WI38 (cell line): ENCODE results near the gene FST.

Source experiments
- H3K4me3 ChIP-seq: 2 replicates; pipeline ENCODE4 v1.5.1; 2011; ENCODE audit warnings: low read depth, mild to moderate bottlenecking, control low read depth, low read length
- TF ChIP-seq, protein P1 (sequence below): IDR thresholded peaks from 2 replicates; pipeline ENCODE4 v1.5.1; 2012; ENCODE audit warnings: low read depth, mild to moderate bottlenecking, control low read depth, low read length

The FST gene

DNA sequence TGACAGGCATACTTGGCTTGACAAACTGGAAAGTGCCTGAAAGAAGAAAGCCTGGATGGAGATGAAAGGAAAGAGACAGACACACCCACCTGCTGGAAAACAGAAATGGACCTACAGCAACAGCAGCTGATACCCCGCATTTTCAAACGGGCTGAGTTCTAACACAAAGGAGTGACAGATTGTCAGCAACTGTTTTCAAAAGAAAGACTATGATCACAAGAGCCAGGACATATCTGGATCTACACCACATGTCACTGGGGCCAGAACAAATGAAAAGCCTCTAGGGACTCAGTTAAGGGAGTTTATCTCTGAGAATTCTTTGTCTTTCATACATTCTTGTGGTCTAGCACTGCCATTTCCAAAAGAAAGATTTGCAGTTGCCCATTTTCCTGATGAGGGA, 24.1 kb upstream of the FST start:
- TF ChIP-seq, protein P1, sequence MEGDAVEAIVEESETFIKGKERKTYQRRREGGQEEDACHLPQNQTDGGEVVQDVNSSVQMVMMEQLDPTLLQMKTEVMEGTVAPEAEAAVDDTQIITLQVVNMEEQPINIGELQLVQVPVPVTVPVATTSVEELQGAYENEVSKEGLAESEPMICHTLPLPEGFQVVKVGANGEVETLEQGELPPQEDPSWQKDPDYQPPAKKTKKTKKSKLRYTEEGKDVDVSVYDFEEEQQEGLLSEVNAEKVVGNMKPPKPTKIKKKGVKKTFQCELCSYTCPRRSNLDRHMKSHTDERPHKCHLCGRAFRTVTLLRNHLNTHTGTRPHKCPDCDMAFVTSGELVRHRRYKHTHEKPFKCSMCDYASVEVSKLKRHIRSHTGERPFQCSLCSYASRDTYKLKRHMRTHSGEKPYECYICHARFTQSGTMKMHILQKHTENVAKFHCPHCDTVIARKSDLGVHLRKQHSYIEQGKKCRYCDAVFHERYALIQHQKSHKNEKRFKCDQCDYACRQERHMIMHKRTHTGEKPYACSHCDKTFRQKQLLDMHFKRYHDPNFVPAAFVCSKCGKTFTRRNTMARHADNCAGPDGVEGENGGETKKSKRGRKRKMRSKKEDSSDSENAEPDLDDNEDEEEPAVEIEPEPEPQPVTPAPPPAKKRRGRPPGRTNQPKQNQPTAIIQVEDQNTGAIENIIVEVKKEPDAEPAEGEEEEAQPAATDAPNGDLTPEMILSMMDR: no peak
- H3K4me3 ChIP-seq: no peak overlapping the region

DNA sequence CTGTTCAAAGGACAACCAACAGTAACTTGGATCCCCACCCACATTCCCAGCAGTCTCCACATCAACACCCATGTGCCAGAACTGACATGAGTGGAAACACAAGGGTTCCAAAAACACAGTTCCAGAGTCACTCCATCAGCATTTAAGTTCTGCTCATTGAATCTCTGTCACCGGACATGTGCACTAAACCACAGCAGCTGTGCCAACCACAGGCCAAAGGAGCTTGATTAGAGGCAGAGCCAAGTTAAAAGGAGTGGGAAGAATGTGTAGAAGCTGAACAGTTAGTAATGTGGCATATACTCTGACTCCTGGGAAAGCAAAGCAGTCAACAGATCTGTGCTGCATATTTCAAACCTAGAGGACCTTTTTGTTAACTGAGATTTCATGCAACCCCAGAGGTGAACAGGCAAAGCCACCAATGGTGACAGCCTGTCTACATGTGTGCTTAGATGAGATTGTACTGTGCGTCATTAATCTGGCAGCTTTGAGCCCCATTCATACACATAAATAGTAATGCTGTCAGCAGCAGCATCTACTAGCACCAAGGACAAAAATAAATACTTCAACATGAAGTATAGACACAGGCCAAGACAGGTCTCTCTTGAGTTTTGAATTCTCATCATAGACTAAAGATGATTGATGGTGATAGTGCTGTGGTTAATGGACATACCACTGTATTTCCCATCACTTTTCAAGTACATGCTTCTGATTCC, 16.4 kb upstream of the FST start:
- no peak overlapping the region for H3K4me3 ChIP-seq
- TF ChIP-seq, protein P1: no peak

DNA sequence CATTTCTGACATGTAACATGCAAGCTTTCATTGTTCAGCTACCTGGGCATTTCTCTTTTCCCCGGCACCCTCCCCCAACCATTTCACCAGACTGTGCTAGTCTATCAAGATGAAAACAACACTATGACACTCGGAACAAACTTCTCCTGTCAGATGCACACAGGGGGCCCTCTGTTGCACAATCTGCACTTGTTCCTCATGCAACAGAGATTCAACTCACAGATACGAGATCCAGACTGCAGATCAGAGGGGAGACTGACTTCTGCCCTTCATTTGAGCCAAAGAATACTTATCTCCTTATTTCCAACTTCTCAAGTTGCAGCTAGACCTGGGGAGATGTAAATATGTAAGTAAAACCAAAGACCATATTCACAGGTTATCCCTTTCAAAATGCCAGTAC, 15.7 kb upstream of the FST start:
- TF ChIP-seq, protein P1: no peak
- no peak overlapping the region for H3K4me3 ChIP-seq

DNA sequence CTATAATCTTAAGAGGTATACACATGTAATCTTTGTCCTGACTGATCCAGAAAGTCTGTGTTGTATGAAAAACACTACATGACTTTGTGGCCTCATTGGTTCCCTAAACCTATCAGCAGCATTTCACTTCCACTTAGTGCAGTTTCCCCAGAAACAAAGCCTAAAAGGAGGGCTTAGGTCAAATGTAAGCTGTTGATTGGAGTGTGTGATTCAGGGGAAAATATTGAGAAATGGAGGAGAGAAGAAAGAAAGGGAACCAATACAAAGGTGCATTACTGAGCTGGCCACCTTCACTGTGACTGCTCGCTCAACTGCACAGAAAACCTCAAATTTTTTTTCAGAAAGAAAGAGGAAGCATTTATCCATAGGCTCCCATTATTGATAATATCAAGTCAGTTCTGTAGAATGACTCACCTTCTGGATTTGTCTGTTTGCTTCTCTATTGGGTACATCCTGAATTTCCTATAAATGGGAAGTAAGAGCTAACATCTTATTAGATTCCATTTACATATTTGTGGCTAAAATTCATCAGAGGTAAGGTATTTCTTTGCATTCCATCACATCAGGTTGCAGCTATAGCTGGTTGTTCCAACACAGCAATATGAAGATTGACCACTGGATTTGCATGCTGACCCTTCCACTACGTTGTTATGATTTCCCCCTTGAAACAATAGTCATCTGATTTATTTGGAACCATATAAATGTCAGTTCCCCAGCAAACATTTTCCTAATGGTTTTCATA, 10.3 kb upstream of the FST start:
- TF ChIP-seq, protein P1: no peak
- H3K4me3 ChIP-seq: no peak overlapping the region

DNA sequence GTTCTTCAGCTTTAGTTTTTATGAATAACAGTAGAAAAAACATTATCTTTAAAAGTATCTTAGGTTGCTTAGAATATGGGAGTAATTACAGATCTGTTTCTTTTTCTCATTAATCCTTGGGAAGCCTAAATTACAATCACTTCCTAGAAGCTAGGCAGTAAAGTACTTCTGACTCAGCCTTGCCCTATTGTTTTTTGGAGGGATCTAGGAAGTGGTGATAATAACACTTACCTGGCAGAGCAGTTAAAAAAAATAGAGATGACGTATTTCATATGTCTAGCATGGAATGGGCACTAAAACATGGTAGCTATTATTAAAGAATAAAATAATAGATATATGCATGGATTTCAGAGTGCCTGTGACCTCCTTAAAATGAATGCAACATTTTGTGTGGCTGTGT, 8.2 kb upstream of the FST start:
- no peak overlapping the region for H3K4me3 ChIP-seq
- TF ChIP-seq, protein P1: no peak

DNA sequence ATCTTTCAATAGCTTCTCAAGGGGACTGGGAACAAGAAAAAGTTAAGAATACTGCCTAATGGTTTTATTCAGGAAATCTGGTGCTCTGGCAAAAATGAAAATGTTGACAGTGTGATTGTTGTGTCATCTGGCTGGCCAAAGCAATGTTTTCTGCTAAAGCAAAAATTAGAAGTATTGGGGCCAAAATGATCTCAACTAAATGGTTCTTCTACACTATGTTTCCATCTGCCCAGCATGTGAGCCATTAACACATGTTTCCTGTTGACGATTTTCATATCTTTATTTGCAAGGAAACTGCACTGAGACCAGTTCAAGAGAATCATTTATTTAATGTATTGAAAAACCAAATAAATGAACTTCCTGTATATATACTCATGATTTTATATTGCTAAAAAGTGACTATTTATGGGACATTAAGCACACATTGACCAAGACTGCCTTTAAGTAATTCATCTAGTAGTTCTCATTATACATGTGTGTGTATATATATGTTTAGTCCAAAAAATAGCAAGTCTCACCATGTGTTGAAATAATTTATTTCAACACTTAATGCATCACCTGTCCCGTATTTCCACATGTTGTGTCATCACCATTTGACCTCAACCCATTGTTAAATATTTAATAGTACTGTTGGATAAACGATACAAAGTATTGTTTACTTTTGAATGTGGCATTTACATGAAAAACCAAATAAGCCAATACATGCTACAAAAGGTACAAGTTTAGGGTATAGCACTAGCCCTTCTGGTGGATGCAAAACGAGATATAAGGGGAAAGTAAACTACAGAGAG, 7.5 kb upstream of the FST start:
- TF ChIP-seq, protein P1: no peak
- H3K4me3 ChIP-seq: no peak overlapping the region
